NCI-H1694 treated with DMSO at 0.1 percent for 48 hours (cell line): ENCODE measurements around the gene KLHL6.

Source experiments
- DNase-seq: peaks from one replicate; lab custom pipeline; 2025; lab: John Stamatoyannopoulos, UW

KLHL6 gene

DNA sequence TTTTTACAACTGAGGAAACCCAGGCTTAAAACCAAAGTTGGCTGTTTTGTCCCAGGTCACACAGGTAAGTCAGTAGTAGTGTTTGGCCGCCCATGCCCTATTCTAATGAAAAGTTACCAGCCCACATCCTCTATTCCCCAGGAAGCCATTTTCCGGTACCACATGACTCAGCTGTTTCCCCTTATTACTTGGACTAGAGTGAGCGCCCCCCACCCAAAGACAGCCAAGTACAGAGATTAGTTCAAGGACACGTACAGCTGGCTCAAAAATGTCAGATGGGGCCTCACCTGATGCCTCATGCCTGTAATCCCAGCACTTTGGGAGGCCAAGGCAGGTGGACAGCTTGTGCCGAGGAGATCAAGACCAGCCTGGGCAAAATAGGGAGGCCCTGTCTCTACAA is 8.5 kb upstream of the KLHL6 start:
- DNase-seq: no peak

DNA sequence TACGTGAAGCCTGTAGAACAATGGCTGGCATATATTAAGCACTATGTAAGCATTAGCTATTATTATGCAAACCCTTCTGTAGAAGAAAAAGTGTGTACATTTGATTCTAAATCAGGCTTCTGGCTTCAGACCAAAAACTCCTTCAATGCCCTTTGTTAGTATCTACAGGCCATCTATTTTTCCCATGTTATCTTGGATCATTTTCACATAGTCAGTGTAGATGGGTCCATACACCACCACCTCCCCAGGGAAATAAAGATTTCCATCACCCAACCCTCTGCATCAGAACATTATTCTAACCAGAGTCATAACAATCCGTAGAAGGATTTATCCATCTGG is 8.0 kb upstream of the KLHL6 start:
- DNase-seq: no peak

DNA sequence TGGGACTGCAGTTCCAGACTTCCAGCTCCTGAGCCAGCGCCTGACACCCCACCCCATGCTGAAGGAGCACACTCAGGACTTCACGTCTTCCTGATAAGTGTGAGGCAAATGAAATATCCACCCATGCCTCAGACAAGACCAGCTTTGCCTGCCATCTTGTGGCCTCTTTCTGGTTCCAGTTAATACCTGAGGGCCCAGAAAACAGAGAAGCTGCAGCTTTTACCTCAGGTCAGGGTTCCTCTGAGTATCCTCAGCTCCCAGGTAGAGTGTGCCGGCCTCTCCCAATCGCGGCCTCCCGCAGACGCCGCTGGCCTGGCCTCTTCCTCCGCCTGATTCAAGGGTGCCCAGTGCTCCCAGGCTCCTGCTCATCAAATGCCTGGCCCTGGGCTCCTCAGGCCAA is 5.1 kb upstream of the KLHL6 start:
- no peak for DNase-seq

DNA sequence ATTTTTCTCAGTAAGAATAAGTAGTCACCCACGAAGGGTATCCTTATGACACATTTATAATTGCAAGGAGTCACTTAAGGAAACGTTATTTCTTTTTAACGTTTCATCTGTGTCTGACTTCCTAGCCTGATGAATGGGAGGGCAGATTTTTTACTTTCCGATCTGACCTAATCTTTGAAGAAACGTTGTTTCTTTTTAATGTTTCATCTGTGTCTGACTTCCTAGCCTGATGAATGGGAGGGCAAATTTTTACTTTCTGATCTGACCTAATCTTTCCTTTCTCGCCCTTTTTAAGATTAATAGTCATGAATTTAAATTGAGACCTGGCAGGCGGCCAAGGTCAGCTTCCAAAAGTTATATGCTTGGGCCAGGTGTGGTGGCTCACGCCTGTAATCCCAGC is 3.0 kb upstream of the KLHL6 start:
- no peak for DNase-seq

- no peak for DNase-seq
Observed at GRCh38 chr3:183556722-183557121, 1.2 kb upstream of the KLHL6 start.

DNA sequence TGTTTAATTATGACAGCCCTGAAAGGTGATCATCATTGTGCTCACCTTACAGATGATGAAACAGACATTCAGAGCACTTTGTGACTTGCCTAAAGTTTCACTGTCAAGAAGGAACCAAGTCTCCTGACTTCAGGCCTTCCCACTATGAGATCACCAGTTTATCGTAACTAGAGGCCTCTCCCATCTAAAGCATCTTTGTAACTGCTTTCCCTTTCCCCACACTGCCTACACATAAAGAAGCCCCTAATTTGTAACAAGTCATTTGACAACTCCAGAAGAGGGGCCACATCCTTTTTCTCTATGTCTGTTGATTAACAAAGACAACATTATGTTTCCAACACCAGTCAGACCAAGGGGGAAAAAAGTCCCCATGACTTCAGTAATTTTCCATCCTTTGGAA is 1.1 kb downstream of the KLHL6 start:
- DNase-seq: no peak

DNA sequence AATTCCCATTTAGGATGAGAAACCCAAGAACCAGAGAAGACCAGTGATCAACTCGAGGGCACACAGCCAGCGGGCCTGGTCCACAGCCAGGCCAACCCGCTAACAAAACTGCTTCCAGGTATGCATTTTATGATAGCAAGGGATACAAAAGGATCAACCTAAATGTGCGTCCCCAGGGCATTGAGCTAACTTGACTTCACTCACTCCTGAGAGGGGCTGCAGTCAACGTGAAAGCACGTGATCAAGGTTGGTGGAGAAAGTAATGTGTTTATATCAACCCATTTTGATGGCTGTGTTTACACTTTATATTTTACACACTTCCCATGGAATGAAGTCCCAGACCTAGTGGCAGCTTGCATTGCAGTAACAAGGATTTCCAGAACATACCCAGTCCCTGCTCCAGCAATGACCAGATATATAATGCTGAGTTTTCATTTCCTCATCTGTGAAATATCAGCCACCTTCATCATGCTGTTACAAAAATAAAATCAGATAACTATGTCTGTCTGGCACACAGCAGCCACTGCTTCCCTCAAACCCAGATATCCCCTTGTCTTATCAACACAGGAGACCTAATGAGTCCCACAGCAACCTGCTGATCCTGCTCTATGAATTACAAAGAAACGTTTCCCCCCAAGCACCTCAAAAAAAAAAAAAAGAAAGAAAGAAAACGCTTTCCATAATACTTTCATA is 2.0 kb downstream of the KLHL6 start:
- no peak for DNase-seq

GRCh38 chr3:183551930-183552329 is 3.6 kb downstream of the KLHL6 start:
- DNase-seq: no peak

- DNase-seq: no peak
Observed at GRCh38 chr3:183548262-183548769, 7.2 kb downstream of the KLHL6 start.

- DNase-seq: no peak
Observed at GRCh38 chr3:183546625-183547024, 8.9 kb downstream of the KLHL6 start.

- no peak for DNase-seq
Observed at GRCh38 chr3:183545708-183546107, 9.8 kb downstream of the KLHL6 start.

- no peak for DNase-seq
Observed at GRCh38 chr3:183542355-183542754, 13.2 kb downstream of the KLHL6 start.

DNA sequence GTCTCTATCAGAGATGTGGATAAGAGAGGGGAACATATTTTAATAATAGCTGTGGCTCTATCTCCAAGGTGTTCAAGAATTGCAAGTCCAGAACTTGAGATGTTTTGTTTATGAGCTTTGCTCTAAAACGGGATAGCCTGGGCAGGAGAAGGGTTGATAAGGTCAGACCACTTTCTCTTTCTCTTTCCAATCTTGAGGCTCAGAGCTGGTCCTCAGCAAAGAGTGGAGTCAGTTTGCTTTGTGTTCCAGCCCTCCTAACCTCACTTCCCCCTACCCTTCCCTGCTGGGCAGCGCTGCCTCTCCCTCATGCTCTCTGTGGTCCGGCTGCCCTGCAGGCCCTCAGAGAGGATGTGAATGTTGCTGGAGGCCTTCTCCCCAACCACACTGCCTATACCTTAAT is 13.8 kb downstream of the KLHL6 start:
- no peak for DNase-seq

DNA sequence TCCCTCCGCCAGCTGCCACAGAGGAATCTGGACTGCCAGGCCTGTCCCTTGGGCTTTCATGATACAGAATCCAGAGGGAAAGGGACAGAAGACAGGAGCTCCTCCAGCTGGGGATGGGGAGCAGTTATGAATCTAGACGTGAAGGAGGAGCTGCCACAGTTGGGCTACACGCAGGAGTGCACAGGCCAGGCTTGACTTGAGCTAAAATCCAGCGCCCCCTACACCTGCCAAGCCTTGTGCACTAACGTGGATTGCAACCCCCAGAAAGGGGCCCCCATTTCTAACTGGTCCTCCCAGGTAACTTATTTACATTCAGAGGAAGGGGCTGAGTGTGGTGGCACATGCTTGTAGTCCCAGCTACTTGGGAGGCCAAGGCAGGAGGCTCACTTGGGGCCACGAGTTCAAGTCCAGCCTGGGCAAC is 14.3 kb downstream of the KLHL6 start:
- no peak for DNase-seq

- DNase-seq: no peak
Observed at GRCh38 chr3:183540501-183541234, 14.8 kb downstream of the KLHL6 start.

GRCh38 chr3:183539811-183540210 is 15.7 kb downstream of the KLHL6 start:
- DNase-seq: no peak

DNA sequence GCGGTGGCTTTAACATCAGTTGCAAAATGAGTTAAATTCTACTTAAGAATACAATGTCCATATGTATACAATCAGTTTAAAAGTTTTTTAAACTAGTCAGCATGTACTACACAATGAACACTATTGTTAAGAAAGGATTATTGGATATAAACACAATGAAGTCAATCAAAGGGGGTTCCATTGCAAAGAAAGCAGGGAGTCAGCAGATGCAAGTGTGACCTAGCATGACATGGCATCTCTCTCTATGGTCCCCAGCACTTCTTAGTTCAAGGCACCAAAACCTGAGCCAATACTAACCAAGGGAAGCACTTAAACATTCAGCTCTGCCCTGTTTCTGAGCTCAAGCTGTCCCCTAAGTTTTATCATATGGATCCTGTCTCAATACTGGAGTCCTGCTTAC is 17.0 kb downstream of the KLHL6 start:
- no peak for DNase-seq

DNA sequence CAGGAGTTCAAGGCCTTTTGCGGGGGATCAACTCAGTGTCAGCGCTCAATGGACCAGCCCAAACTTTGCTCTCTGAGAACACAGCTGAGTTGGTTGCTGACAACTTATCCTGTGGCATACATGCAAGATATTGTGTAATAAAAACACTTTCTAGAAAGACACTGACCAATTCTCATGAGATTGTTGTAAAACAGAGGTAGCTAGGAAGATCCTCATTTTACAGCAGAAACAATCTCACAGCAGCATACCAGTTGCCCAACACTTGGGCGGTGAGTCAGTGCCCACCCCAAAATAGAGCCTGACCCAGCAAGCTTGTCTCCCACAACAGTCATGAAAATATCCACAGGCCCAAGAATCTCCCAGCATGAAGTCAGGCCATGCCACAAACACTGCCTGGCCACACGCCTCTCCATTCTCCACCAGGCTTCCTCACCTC is 18.2 kb downstream of the KLHL6 start:
- DNase-seq: no peak

DNA sequence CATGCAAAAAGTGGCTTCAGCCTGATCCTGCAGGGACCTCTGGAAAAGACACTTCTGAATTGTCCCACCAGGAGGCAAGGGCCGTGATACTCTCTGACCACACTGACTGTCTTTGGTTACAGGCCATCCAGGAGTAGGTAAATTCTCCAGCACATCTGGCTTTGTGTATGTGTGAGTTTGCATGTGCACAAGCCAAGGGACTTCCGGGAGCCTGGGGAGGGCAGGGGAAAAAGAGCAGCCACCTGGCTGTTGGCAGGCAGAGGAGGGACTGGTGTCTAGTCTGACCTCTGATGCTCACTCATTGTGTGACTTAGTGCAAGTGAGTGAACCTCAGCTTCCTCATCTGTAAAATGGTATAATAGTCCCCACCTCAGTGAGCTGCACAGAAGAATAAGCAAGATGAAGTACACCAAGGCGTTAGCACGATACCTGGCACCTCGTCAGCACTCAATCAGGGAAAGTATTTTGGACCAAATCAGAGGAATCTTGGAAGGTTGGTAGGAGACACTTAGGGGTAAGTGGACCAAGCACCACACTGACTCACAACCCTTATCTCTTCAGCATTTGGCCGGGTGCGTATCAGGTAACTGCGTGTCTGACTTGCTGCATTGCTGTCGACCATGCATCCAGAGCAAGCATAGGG is 19.1 kb downstream of the KLHL6 start:
- no peak for DNase-seq

- DNase-seq: no peak
Observed at GRCh38 chr3:183534249-183534648, 21.3 kb downstream of the KLHL6 start.

DNA sequence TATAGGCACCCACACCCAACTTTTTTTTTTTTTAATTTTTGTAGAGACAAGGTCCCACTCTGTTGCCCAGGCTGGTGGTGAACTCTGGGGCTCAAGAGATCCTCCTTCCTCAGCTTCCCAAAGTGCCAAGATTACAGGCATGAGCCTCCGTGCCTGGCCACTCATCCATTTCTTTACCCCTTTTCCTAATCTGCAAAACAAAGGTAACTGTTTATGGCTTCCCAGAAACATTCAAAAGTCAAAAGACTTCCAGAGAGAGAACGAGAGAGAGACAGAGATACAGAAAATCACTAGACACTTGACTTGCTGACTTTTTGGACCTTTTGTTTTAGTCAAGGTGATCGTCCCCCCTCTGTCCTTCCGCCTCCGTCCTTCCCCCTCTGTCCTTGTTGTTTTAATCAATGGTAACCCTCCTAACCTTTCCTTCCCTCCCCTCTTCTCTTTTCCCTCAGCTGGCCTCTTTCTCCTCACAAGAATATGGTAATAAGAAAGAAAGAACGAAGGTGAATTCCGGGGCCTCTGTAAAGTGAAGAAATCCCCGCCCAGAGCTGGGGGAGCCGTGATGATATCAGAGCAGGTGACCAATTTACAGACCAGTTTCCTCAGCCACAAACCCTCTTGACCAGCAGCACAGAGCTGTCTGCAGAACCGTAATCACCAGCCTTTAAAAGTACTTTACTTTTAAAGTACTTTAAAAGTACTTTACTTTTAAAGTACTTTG is 21.9 kb downstream of the KLHL6 start:
- DNase-seq: no peak

DNA sequence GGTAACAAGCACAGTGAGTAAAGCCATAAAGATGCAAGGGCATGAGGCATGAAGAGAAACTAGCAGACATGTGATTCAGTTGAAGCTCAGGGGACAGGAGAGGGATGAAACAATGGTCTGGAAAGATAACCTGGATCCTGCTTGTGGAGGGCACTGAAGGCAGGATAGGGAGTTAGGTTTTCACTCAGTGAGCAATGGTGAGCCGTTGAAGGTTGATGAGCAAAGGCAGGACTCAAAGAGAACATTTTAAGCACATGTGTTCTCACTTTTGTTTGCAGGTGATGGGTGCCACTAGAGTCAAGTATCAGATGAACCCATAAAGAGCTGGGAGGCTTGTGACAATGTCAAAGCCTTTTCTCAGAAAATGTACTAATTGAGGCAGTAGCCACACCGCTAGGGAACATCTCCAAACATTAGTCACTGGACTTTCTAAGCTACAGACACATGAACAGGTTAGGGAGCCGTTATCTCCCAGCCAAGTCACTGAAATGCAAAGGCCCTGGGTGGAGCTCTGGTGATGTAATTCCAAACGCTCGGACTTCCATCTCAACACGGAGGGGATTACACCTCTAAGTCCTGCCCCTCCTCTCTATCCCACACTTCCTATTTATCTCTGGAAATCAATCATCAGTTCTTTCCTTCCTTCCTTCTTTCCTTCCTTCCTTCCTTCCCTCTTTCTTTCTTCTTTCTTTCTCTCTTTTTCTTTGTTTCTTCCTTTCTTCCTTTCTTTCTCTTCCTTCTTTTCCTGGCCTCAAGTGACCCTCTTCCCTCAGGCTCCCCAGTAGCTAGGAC is 22.7 kb downstream of the KLHL6 start:
- DNase-seq: no peak
